Liver (tissue), 3 donors: ENCODE results near the gene ZFYVE28.

Source experiments
- FOXA1 ChIP-seq: IDR thresholded peaks from 2 replicates; pipeline ENCODE4 v1.6.1; 2016; ENCODE audit warnings: antibody characterized with exemption
- GABPA ChIP-seq, 2 donors: IDR thresholded peaks in 1 of 2; conservative IDR thresholded peaks in 1 of 2; 2 replicates each; pipeline ENCODE4 v1.6.1; 2016; ENCODE audit warnings: antibody characterized with exemption in 2 of 2, mild to moderate bottlenecking in 1 of 2, moderate library complexity in 1 of 2
- HNF4G ChIP-seq: IDR thresholded peaks from 2 replicates; pipeline ENCODE4 v1.6.1; 2016; ENCODE audit warnings: antibody characterized with exemption
- JUND ChIP-seq, 2 donors: IDR thresholded peaks; 2 replicates each; pipeline ENCODE4 v1.6.1; 2016; ENCODE audit warnings: antibody characterized with exemption in 2 of 2
- RAD21 ChIP-seq, 2 donors: IDR thresholded peaks; 2 replicates each; pipeline ENCODE4 v1.6.1; 2016; ENCODE audit warnings: antibody characterized with exemption in 2 of 2, mild to moderate bottlenecking in 2 of 2
- SP1 ChIP-seq: IDR thresholded peaks from 2 replicates; pipeline ENCODE4 v1.6.1; 2018; ENCODE audit warnings: antibody characterized with exemption, mild to moderate bottlenecking
- YY1 ChIP-seq: IDR thresholded peaks from 2 replicates; pipeline ENCODE4 v1.6.1; 2016; ENCODE audit warnings: antibody characterized with exemption, mild to moderate bottlenecking
- TF ChIP-seq, protein P1 (sequence below): fragments of 150-350 bp; IDR thresholded peaks from 2 replicates; pipeline ENCODE4 v1.5.1; 2017; ENCODE audit warnings: improper control_type of control experiment, low read depth, low read length; ENCODE audit not compliant: missing input control
- TF ChIP-seq, protein P2 (sequence below): IDR thresholded peaks from 2 replicates; pipeline ENCODE4 v1.6.1; 2016; ENCODE audit warnings: antibody characterized with exemption
- TF ChIP-seq, protein P3 (sequence below): IDR thresholded peaks from 2 replicates; pipeline ENCODE4 v1.6.1; 2016; ENCODE audit warnings: antibody characterized with exemption, mild to moderate bottlenecking
- TF ChIP-seq, protein P4 (sequence below): IDR thresholded peaks from 2 replicates; pipeline ENCODE4 v1.6.1; 2016; ENCODE audit warnings: antibody characterized with exemption
- donor health status: healthy.
- donor health status: healthy.

DNA sequence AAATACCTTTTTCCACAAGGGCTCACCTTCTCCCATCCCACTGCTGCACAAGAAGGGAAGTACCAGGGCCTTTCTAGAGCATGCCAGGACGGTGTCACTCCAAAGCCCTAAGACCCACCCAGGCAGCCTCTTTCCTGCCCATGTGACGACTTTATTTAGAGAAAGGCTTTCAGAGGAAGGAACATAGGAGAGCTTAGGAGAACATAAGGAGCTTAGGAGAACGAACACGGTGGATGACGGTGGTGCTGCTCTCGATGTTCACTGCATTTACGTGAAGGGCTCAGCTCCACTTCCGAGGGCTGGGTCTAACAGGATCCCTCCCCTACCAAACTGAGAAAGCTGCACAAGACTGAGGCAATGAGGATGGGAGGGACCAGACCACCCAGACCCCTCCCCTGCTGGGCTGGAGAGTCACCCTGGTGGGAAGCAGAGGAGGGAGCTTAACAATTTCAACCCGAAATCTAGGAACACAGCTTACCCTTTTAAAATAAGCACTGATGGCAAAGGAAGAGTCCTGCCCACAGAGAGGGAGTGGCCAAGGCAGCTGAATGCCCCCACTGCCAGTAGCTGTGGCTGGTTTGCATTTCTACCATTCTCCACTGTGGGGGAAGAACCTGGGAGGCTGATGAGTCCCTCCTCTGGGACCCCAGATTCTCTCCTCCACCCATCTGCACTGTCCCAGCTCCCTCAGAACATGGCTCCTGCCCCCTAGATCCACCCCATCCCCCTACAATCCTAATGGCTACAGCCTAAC, 29.8 kb downstream of the ZFYVE28 start:
- TF ChIP-seq, protein P1, sequence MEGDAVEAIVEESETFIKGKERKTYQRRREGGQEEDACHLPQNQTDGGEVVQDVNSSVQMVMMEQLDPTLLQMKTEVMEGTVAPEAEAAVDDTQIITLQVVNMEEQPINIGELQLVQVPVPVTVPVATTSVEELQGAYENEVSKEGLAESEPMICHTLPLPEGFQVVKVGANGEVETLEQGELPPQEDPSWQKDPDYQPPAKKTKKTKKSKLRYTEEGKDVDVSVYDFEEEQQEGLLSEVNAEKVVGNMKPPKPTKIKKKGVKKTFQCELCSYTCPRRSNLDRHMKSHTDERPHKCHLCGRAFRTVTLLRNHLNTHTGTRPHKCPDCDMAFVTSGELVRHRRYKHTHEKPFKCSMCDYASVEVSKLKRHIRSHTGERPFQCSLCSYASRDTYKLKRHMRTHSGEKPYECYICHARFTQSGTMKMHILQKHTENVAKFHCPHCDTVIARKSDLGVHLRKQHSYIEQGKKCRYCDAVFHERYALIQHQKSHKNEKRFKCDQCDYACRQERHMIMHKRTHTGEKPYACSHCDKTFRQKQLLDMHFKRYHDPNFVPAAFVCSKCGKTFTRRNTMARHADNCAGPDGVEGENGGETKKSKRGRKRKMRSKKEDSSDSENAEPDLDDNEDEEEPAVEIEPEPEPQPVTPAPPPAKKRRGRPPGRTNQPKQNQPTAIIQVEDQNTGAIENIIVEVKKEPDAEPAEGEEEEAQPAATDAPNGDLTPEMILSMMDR = no peak
- TF ChIP-seq JUND (IDR thresholded peaks at IDR 0.05) (no peak), GABPA (IDR thresholded peaks at IDR 0.05 in 1 of 2, conservative IDR thresholded peaks at IDR 0.05 in 1 of 2) (no peak), SP1 (no peak), HNF4G (no peak), YY1 (no peak), RAD21 (IDR thresholded peaks at IDR 0.05) (no peak), FOXA1 (no peak)
- TF ChIP-seq, protein P2, sequence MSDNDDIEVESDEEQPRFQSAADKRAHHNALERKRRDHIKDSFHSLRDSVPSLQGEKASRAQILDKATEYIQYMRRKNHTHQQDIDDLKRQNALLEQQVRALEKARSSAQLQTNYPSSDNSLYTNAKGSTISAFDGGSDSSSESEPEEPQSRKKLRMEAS = no peak
- TF ChIP-seq, protein P3, sequence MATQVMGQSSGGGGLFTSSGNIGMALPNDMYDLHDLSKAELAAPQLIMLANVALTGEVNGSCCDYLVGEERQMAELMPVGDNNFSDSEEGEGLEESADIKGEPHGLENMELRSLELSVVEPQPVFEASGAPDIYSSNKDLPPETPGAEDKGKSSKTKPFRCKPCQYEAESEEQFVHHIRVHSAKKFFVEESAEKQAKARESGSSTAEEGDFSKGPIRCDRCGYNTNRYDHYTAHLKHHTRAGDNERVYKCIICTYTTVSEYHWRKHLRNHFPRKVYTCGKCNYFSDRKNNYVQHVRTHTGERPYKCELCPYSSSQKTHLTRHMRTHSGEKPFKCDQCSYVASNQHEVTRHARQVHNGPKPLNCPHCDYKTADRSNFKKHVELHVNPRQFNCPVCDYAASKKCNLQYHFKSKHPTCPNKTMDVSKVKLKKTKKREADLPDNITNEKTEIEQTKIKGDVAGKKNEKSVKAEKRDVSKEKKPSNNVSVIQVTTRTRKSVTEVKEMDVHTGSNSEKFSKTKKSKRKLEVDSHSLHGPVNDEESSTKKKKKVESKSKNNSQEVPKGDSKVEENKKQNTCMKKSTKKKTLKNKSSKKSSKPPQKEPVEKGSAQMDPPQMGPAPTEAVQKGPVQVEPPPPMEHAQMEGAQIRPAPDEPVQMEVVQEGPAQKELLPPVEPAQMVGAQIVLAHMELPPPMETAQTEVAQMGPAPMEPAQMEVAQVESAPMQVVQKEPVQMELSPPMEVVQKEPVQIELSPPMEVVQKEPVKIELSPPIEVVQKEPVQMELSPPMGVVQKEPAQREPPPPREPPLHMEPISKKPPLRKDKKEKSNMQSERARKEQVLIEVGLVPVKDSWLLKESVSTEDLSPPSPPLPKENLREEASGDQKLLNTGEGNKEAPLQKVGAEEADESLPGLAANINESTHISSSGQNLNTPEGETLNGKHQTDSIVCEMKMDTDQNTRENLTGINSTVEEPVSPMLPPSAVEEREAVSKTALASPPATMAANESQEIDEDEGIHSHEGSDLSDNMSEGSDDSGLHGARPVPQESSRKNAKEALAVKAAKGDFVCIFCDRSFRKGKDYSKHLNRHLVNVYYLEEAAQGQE = no peak
- TF ChIP-seq, protein P4, sequence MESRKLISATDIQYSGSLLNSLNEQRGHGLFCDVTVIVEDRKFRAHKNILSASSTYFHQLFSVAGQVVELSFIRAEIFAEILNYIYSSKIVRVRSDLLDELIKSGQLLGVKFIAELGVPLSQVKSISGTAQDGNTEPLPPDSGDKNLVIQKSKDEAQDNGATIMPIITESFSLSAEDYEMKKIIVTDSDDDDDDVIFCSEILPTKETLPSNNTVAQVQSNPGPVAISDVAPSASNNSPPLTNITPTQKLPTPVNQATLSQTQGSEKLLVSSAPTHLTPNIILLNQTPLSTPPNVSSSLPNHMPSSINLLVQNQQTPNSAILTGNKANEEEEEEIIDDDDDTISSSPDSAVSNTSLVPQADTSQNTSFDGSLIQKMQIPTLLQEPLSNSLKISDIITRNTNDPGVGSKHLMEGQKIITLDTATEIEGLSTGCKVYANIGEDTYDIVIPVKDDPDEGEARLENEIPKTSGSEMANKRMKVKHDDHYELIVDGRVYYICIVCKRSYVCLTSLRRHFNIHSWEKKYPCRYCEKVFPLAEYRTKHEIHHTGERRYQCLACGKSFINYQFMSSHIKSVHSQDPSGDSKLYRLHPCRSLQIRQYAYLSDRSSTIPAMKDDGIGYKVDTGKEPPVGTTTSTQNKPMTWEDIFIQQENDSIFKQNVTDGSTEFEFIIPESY = no peak
